ENCODE data around the gene DAPK2. TPM values are rescaled to one million over a fixed set of nuclear protein-coding genes. Genes with fewer than 3 reads are reported as not detected.

Gene DAPK2
- total RNA-seq, 1 donor from 2014 or later: 0.52 TPM

- peak overlapping the region; percentile 90 for H3K4me2 ChIP-seq (ENCODE audit: low read length)
- peak overlapping the region; percentile 62 for H3K4me3 ChIP-seq (ENCODE audit: insufficient read depth, low read depth, low read length)
- H3K27ac ChIP-seq (ENCODE audit: low read depth, low read length): no peak overlapping the region
- peaks cover 4% of the 10 kb centered on the region for H3K9me3 Mint-ChIP-seq (ENCODE audit: unreplicated experiment)
- no peaks in the 10 kb centered on the region for H3K79me2 ChIP-seq (ENCODE audit: insufficient read depth, low read length)
- H3K4me1 Mint-ChIP-seq (ENCODE audit: low read depth, unreplicated experiment): peaks cover 12% of the 10 kb centered on the region
- peaks cover 6% of the 10 kb centered on the region for H3K4me1 ChIP-seq (ENCODE audit: insufficient read depth, low read length)
- peak overlapping the region; percentile 71 for H3K4me3 Mint-ChIP-seq (ENCODE audit: unreplicated experiment)
- H3K27me3 Mint-ChIP-seq (ENCODE audit: low read depth, unreplicated experiment): peaks cover 72% of the 10 kb centered on the region
- TF ChIP-seq EZH2 (IDR thresholded peaks at IDR 0.05; ENCODE audit: insufficient read depth, low read length): no peak
- TF ChIP-seq, protein P1, sequence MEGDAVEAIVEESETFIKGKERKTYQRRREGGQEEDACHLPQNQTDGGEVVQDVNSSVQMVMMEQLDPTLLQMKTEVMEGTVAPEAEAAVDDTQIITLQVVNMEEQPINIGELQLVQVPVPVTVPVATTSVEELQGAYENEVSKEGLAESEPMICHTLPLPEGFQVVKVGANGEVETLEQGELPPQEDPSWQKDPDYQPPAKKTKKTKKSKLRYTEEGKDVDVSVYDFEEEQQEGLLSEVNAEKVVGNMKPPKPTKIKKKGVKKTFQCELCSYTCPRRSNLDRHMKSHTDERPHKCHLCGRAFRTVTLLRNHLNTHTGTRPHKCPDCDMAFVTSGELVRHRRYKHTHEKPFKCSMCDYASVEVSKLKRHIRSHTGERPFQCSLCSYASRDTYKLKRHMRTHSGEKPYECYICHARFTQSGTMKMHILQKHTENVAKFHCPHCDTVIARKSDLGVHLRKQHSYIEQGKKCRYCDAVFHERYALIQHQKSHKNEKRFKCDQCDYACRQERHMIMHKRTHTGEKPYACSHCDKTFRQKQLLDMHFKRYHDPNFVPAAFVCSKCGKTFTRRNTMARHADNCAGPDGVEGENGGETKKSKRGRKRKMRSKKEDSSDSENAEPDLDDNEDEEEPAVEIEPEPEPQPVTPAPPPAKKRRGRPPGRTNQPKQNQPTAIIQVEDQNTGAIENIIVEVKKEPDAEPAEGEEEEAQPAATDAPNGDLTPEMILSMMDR (IDR thresholded peaks at IDR 0.05; ENCODE audit: insufficient read depth, low read depth, low read length): no peak
- no peak for DNase-seq (ENCODE audit: low read depth)
- no peak for FAIRE-seq
- peaks cover 2% of the 10 kb centered on the region for H3K36me3 Mint-ChIP-seq (ENCODE audit: low read depth, unreplicated experiment)
- no peak overlapping the region for H3K27ac Mint-ChIP-seq (ENCODE audit: unreplicated experiment)
- H3K9me3 ChIP-seq (ENCODE audit: insufficient read depth, low read depth, low read length): no peaks in the 10 kb centered on the region
- H3K36me3 ChIP-seq (ENCODE audit: insufficient read depth, low read length): no peaks in the 10 kb centered on the region
- H3K9ac ChIP-seq (ENCODE audit: low read length): peak overlapping the region; percentile 68
- H4K20me1 ChIP-seq (ENCODE audit: insufficient read depth, low read length): no peaks in the 10 kb centered on the region
- peaks cover 7% of the 10 kb centered on the region for H3K27me3 ChIP-seq (ENCODE audit: insufficient read depth, low read length)
- peak overlapping the region; percentile 58 for H2AFZ ChIP-seq (ENCODE audit: low read depth, low read length)
These were observed 388 bp downstream of the DAPK2 start for GRCh38 chr15:64045774-64046420.

DNA sequence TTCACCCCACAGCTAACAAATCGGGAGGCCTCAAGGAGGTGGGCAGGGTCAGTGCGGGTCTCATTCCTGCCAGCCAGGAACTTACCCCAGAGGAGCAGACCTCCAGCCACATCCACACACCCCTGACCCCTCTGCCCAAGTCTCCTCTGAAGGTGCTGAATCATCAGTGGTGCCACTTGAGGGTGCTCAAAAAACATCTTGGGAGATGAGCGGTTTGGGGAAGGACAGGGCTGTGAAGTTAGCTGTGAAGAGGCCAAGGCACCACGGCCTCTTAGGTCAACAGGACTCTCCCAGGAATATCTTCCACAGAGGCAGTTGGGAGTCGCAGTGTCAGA is 1.2 kb downstream of the DAPK2 start:
- no peak overlapping the region for H2AFZ ChIP-seq (ENCODE audit: low read depth, low read length)
- no peak overlapping the region for H3K4me3 ChIP-seq (ENCODE audit: insufficient read depth, low read depth, low read length)
- DNase-seq (ENCODE audit: low read depth) (no peak), FAIRE-seq (no peak)
- H3K4me3 Mint-ChIP-seq (ENCODE audit: unreplicated experiment): peak overlapping the region; percentile 71
- H4K20me1 ChIP-seq (ENCODE audit: insufficient read depth, low read length): no peaks in the 10 kb centered on the region
- H3K27me3 Mint-ChIP-seq (ENCODE audit: low read depth, unreplicated experiment): peaks cover 74% of the 10 kb centered on the region
- peaks cover 2% of the 10 kb centered on the region for H3K36me3 Mint-ChIP-seq (ENCODE audit: low read depth, unreplicated experiment)
- no peak overlapping the region for H3K9ac ChIP-seq (ENCODE audit: low read length)
- TF ChIP-seq, protein P1 (IDR thresholded peaks at IDR 0.05; ENCODE audit: insufficient read depth, low read depth, low read length): no peak
- TF ChIP-seq EZH2 (IDR thresholded peaks at IDR 0.05; ENCODE audit: insufficient read depth, low read length): no peak
- H3K36me3 ChIP-seq (ENCODE audit: insufficient read depth, low read length): no peaks in the 10 kb centered on the region
- no peak overlapping the region for H3K27ac Mint-ChIP-seq (ENCODE audit: unreplicated experiment)
- no peaks in the 10 kb centered on the region for H3K9me3 ChIP-seq (ENCODE audit: insufficient read depth, low read depth, low read length)
- peaks cover 6% of the 10 kb centered on the region for H3K4me1 ChIP-seq (ENCODE audit: insufficient read depth, low read length)
- H3K79me2 ChIP-seq (ENCODE audit: insufficient read depth, low read length): no peaks in the 10 kb centered on the region
- H3K27ac ChIP-seq (ENCODE audit: low read depth, low read length): no peak overlapping the region
- H3K4me1 Mint-ChIP-seq (ENCODE audit: low read depth, unreplicated experiment): peaks cover 9% of the 10 kb centered on the region
- peaks cover 10% of the 10 kb centered on the region for H3K27me3 ChIP-seq (ENCODE audit: insufficient read depth, low read length)
- H3K9me3 Mint-ChIP-seq (ENCODE audit: unreplicated experiment): peaks cover 4% of the 10 kb centered on the region
- no peak overlapping the region for H3K4me2 ChIP-seq (ENCODE audit: low read length)
